Peyer's patch (tissue), 4 donors: ENCODE results near the gene EIF3D.

Source experiments
- CTCF ChIP-seq, 6 experiments: fragments of 450-650 bp in 4 of 6; fragments of 200-600 bp in 2 of 6; sonication (generic) in 1 of 6; IDR thresholded peaks; one replicate each; pipeline ENCODE4 v1.5.1; 2017 to 2019; ENCODE audit warnings: antibody characterized with exemption in 6 of 6, mild to moderate bottlenecking in 3 of 6, moderate library complexity in 1 of 6
- POLR2A ChIP-seq, 2 donors: fragments of 450-650 bp; IDR thresholded peaks; one replicate each; pipeline ENCODE4 v1.5.1; 2017; ENCODE audit warnings: antibody characterized with exemption in 2 of 2, mild to moderate bottlenecking in 2 of 2, moderate library complexity in 2 of 2

- TF ChIP-seq CTCF (IDR thresholded peaks at IDR 0.05), result no peak
- TF ChIP-seq POLR2A (IDR thresholded peaks at IDR 0.05), result no peak
These were observed 62.7 kb downstream of the EIF3D start for GRCh38 chr22:36466258-36466657.
